ENCODE measurements around the gene NKIRAS1. TPM values are rescaled to one million over a fixed set of nuclear protein-coding genes. Genes with fewer than 3 reads are reported as not detected.

The NKIRAS1 gene
- total and polyA plus RNA-seq, 2 of the 8 experiments (the other 6 are each of a cell fraction or from before 2014, with no cell fraction given) = 3.4 to 7.0 TPM

DNA sequence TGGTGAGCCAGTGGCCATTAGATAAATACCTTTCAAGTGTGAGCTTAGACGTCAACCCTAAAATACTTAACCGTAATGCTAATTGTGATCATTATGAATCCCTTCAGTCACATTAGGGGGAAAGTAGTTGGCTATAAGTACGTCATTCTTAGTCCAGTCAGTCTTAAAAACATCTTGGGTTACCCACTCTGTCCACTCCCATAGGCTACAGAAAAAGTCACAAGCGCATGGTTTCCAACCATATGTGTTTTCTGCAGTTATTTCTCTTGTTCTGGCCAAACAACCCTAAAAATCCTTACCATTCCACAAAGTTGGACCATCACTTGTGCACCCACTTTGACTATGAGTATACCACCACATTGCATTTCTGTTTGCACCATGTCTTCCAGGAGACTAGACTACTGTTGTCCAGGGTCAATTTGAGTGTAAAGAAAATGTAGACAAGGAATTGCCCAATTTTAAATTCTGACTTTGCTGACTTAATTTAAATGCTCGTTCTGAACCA lies 3.4 kb upstream of the NKIRAS1 start:
- Histone ChIP-seq H3K56ac (replicated peaks; ENCODE audit: insufficient read length, low read depth, low read length) (no peak overlapping the region), H2AFZ (ENCODE audit: low read length) (no peak overlapping the region), H2BK120ac (replicated peaks; ENCODE audit: low read depth, low read length) (no peak overlapping the region), H3K4me1 (replicated peaks in 1 of 4; ENCODE audit: control insufficient read depth in 3 of 4, insufficient read depth in 4 of 4, low read length in 3 of 4) (peaks cover 5 to 8% (median 6%) of the 10 kb centered on the region in 4 experiments; a peak in 5 of 7 replicates), H2AK5ac (ENCODE audit: low read depth, low read length) (no peak overlapping the region), H4K91ac (replicated peaks; ENCODE audit: insufficient read length, low read length) (no peak overlapping the region), H3K4me3 (ENCODE audit: extremely low read depth in 1 of 4, insufficient read depth in 2 of 4, low read depth in 3 of 4, low read length in 4 of 4) (0 out of 8 replicates have a peak overlapping the region, but pooled peaks of 1 of the 4 experiments have one; percentile 10), H2BK20ac (ENCODE audit: low read length) (no peak overlapping the region), H2BK15ac (ENCODE audit: low read length) (no peak overlapping the region), H3K9me3 (ENCODE audit: insufficient read depth in 2 of 2, low read depth in 1 of 2, low read length in 1 of 2) (no peaks in the 10 kb centered on the region), H3K27me3 (replicated peaks in 1 of 4; ENCODE audit: control insufficient read depth in 3 of 4, extremely low read depth in 1 of 4, insufficient read depth in 3 of 4, low read length in 3 of 4) (no peaks in the 10 kb centered on the region; a peak in 1 of 7 replicates), H4K8ac (ENCODE audit: extremely low read depth, insufficient read depth, low read length) (no peak overlapping the region), H3K4me2 (ENCODE audit: insufficient read depth in 1 of 2, low read depth in 2 of 2, low read length in 2 of 2) (0 out of 4 replicates have a peak overlapping the region, but pooled peaks of 1 of the 2 experiments have one; percentile 18), H3K27ac (ENCODE audit: low read depth, low read length) (no peak overlapping the region), H4K20me1 (replicated peaks in 1 of 2; ENCODE audit: control insufficient read depth in 1 of 2, insufficient read depth in 2 of 2, low read length in 2 of 2) (peaks cover 9 to 14% of the 10 kb centered on the region in 2 experiments), H3K4ac (replicated peaks; ENCODE audit: insufficient read length, low read depth, low read length) (no peak overlapping the region), H2BK5ac (ENCODE audit: low read depth, low read length) (no peak overlapping the region), H3K23me2 (ENCODE audit: low read depth, low read length) (peaks cover 17% of the 10 kb centered on the region), H3K79me2 (ENCODE audit: control insufficient read depth in 1 of 2, insufficient read depth in 2 of 2, low read length in 2 of 2) (peaks cover 0 to 31% of the 10 kb centered on the region in 2 experiments; a peak in 2 of 4 replicates), H3K14ac (ENCODE audit: insufficient read length) (no peak overlapping the region), H3K9ac (replicated peaks in 1 of 4; ENCODE audit: extremely low read depth in 1 of 4, low read depth in 3 of 4, low read length in 3 of 4) (no peak overlapping the region), H3K23ac (ENCODE audit: insufficient read length) (no peak overlapping the region), H4K5ac (ENCODE audit: insufficient read length, low read depth, low read length) (no peak overlapping the region), H3K79me1 (ENCODE audit: low read depth, low read length) (no peaks in the 10 kb centered on the region), H3K36me3 (ENCODE audit: control insufficient read depth in 2 of 4, insufficient read depth in 4 of 4, low read length in 3 of 4) (peaks cover 15 to 36% (median 22%) of the 10 kb centered on the region in 4 experiments), H2BK12ac (ENCODE audit: low read depth, low read length) (no peak overlapping the region), H3K18ac (ENCODE audit: extremely low read depth, low read length) (no peak overlapping the region)
- ChIA-PET CTCF (ENCODE audit: partially characterized antibody) (no interaction called here), POLR2A (ENCODE audit: partially characterized antibody) (interaction anchor here (0.6 to 11.5 kb wide), 9 partner anchors 12 to 401 kb away, joined by 3 to 363 read pairs (median 47); partner anchors contain the start of gene NR1D2)
- TF ChIP-seq POLR2A (IDR thresholded peaks at IDR 0.05; ENCODE audit: control extremely low read depth in 1 of 2, low read depth in 2 of 2, low read length in 2 of 2) = peak in 1 of 2 experiments; percentile 95; a peak in 2 of 3 replicates
- TF ChIP-seq ZNF274 (IDR thresholded peaks at IDR 0.05; ENCODE audit: borderline replicate concordance, extremely low read depth, low read length) = no peak
- TF ChIP-seq CBX5 (IDR thresholded peaks at IDR 0.05; ENCODE audit: low read depth, low read length) = no peak
- TF ChIP-seq TAF7 (optimal IDR thresholded peaks at IDR 0.05; ENCODE audit: borderline replicate concordance, low read depth, low read length) = peak; percentile 24
- TF ChIP-seq, protein P1, sequence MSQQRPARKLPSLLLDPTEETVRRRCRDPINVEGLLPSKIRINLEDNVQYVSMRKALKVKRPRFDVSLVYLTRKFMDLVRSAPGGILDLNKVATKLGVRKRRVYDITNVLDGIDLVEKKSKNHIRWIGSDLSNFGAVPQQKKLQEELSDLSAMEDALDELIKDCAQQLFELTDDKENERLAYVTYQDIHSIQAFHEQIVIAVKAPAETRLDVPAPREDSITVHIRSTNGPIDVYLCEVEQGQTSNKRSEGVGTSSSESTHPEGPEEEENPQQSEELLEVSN (IDR thresholded peaks at IDR 0.05) = no peak
- TF ChIP-seq POLR2AphosphoS5 (IDR thresholded peaks at IDR 0.05; ENCODE audit: low read depth, low read length) = peak; percentile 84
- TF ChIP-seq KDM4A (IDR thresholded peaks at IDR 0.05; ENCODE audit: low read depth, low read length, severe bottlenecking) = no peak
- TF ChIP-seq, protein P2, sequence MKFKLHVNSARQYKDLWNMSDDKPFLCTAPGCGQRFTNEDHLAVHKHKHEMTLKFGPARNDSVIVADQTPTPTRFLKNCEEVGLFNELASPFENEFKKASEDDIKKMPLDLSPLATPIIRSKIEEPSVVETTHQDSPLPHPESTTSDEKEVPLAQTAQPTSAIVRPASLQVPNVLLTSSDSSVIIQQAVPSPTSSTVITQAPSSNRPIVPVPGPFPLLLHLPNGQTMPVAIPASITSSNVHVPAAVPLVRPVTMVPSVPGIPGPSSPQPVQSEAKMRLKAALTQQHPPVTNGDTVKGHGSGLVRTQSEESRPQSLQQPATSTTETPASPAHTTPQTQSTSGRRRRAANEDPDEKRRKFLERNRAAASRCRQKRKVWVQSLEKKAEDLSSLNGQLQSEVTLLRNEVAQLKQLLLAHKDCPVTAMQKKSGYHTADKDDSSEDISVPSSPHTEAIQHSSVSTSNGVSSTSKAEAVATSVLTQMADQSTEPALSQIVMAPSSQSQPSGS (IDR thresholded peaks at IDR 0.05; ENCODE audit: low read length) = peak; percentile 68
- no peak for TF ChIP-seq JUND (IDR thresholded peaks at IDR 0.05; ENCODE audit: low read length)
- TF ChIP-seq CHD2 (IDR thresholded peaks at IDR 0.05; ENCODE audit: low read length) = no peak
- TF ChIP-seq TCF12 (IDR thresholded peaks at IDR 0.05; ENCODE audit: low read depth, low read length) = no peak
- no peak for TF ChIP-seq MAFK (IDR thresholded peaks at IDR 0.05; ENCODE audit: low read depth, low read length)
- DNase-seq (ENCODE audit: low read depth in 1 of 2, low spot score in 2 of 2) (no peak), FAIRE-seq (no peak)
- 90% methylated on average over 5 of the region's 5 CpGs; no CpG with 5 or more reads in 1 of the 2 experiments for WGBS, 2 experiments (ENCODE audit: extremely low coverage in 1 of 2, insufficient coverage in 1 of 2, insufficient read length in 1 of 2, insufficient replicate concordance in 2 of 2, low coverage in 1 of 2, low lambda C conversion rate in 2 of 2, missing lambda C conversion rate in 1 of 2)

All from H1 (cell line).